ENCODE results near the gene MSRB2.
"Not testable (repeated sequence)": the region's sequence is repeated elsewhere in the genome, so short reads cannot be mapped to it uniquely, and the experiment has no call there.

The MSRB2 gene

DNA sequence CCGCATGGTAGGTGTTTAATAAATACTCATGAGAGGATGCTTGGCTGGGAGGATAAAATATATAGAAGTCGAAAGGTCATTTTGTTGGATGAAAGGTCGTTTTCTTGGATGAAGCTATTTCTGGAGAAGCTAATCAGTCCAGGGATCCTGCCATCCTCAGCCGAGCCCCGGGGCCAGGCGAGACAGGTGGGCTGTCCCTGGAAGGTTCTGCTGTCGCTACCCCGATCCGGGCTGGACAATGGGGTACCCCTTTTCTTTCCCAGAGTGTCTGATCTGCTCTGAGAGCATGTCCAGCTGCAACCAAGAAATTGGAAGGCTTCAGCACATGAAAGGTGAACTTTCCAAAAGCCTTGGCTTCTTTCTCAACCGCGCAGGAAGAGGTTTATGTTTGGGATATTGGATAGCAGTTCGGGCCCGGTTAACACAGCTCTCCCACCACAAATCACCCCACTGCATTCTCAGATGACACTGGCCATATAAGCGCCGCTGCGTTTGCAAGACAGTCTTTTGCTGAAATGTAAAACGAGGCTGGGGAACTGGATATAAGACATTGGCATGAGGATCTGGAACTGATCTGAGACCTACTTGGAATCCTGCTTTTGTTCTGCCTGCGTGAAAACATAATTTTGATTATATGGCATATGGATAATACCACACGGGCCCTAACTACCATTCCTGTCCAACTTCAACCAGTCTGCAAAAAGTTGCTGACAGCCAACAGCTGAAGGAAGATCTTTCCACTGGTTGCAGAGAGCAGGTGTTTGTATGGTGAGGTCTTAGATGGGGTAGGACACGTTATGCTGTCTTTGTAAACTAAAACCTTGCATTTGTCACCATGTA is 31.2 kb upstream of the MSRB2 start:
- Mint-ChIP-seq H3K27ac (no peak overlapping the region), H3K9me3 (no peaks in the 10 kb centered on the region), H3K4me1 (peaks cover 2% of the 10 kb centered on the region), H3K4me3 (no peak overlapping the region), H3K27me3 (no peaks in the 10 kb centered on the region), H3K36me3 (no peaks in the 10 kb centered on the region)
- ATAC-seq (ENCODE audit: low read depth) (no peak), DNase-seq (ENCODE audit: low spot score in 2 of 2) (no peak)

DNA sequence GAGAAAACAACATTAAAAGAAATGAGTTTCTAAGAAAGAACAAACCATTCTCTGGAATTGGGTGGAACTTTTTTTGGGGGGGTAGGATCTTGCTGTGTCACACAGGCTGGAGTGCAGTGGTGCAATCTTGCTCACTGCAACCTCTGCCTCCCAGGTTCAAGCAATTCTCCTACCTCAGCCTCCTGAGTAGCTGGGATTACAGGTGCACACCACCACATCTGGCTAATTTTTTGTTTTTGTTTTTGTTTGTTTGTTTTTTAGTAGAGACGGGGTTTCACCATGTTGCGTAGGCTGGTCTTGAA is 30.6 kb upstream of the MSRB2 start:
- H3K36me3 Mint-ChIP-seq; DNase-seq (ENCODE audit: low spot score in 2 of 2); H3K27ac Mint-ChIP-seq; H3K4me1 Mint-ChIP-seq; ATAC-seq (ENCODE audit: low read depth); H3K27me3 Mint-ChIP-seq; H3K4me3 Mint-ChIP-seq; H3K9me3 Mint-ChIP-seq: not testable (repeated sequence)

DNA sequence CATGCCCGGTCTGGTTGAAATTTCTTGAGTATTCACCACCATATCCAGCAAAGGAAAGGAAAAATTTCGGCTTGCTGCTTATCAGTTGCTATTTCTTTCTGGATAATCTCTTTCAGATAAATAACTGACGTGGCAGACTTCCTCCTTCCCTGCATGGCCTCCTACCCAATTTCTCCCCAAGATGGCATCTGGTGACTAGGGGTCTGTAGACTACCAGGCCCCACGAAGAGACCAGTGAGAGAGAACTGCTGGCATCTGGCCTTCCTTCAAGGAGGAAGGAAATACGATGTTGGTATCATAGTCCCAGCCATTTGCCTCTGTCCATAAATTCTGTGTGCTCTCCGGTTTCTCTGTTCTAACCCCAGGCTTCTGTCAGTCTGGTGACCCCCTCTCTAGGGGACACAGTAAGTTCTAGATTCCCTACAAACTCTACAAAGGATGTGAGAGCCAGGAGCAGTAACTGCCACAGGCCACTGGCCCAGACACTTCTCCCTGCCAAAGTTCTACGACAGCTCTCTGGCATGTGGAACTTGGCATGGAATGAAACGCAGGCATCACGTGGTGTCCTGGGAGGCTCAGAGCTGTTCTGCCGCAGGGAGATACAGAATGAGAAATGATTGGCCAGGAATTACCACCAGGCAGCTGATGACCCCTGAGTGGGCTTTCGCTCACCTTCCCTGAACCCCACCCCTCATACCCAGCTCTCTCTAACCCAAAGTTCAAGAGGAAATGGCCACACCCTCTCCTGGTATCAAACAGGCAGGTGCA is 30.0 kb upstream of the MSRB2 start:
- DNase-seq (ENCODE audit: low spot score in 2 of 2) (no peak), ATAC-seq (ENCODE audit: low read depth) (no peak)
- Mint-ChIP-seq H3K4me3 (no peak overlapping the region), H3K4me1 (peaks cover 2% of the 10 kb centered on the region), H3K36me3 (no peaks in the 10 kb centered on the region), H3K27ac (no peak overlapping the region), H3K27me3 (peaks cover 3% of the 10 kb centered on the region), H3K9me3 (no peaks in the 10 kb centered on the region)

- Mint-ChIP-seq H3K27ac (no peak overlapping the region), H3K9me3 (no peaks in the 10 kb centered on the region), H3K27me3 (peaks cover 3% of the 10 kb centered on the region), H3K36me3 (no peaks in the 10 kb centered on the region), H3K4me1 (peaks cover 4% of the 10 kb centered on the region), H3K4me3 (no peak overlapping the region)
- no peak for DNase-seq (ENCODE audit: low spot score in 2 of 2)
- ATAC-seq (ENCODE audit: low read depth): no peak
Measured at GRCh38 chr10:23067337-23067736, 28.0 kb upstream of the MSRB2 start.

GRCh38 chr10:23067939-23068775 is 27.2 kb upstream of the MSRB2 start:
- H3K4me3 Mint-ChIP-seq: no peak overlapping the region
- no peaks in the 10 kb centered on the region for H3K36me3 Mint-ChIP-seq
- no peaks in the 10 kb centered on the region for H3K9me3 Mint-ChIP-seq
- ATAC-seq (ENCODE audit: low read depth): peak; percentile 79
- H3K27me3 Mint-ChIP-seq: peaks cover 3% of the 10 kb centered on the region
- DNase-seq (ENCODE audit: low spot score in 2 of 2): peak; percentile 47 to 58
- H3K4me1 Mint-ChIP-seq: peaks cover 4% of the 10 kb centered on the region
- H3K27ac Mint-ChIP-seq: no peak overlapping the region

GRCh38 chr10:23069019-23069815 is 26.2 kb upstream of the MSRB2 start:
- Mint-ChIP-seq H3K4me1 (peaks cover 4% of the 10 kb centered on the region), H3K9me3 (no peaks in the 10 kb centered on the region), H3K4me3 (no peak overlapping the region), H3K27ac (no peak overlapping the region), H3K27me3 (peaks cover 3% of the 10 kb centered on the region), H3K36me3 (no peaks in the 10 kb centered on the region)
- ATAC-seq (ENCODE audit: low read depth) (no peak), DNase-seq (ENCODE audit: low spot score in 2 of 2) (no peak)

GRCh38 chr10:23070092-23070912 is 25.1 kb upstream of the MSRB2 start:
- peak; percentile 12 for ATAC-seq (ENCODE audit: low read depth)

DNA sequence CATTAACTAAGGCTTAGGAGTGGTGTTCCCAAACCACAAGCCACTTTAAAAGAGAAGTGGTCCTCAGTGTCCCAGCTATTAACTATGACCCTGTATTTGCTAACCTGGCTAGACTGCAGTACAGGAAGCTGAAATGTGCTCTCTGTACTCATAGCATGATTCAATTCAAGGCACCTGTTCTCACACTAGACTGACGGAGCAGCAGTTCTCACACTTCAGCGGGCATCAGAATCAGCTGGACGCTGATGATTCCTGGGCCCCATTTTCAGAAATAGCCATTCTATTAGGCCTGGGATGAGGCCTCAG is 24.5 kb upstream of the MSRB2 start:
- Mint-ChIP-seq H3K4me3 (no peak overlapping the region), H3K27me3 (peaks cover 5% of the 10 kb centered on the region), H3K27ac (no peak overlapping the region), H3K9me3 (no peaks in the 10 kb centered on the region), H3K4me1 (peaks cover 4% of the 10 kb centered on the region), H3K36me3 (no peaks in the 10 kb centered on the region)
- DNase-seq (ENCODE audit: low spot score in 2 of 2) (no peak), ATAC-seq (ENCODE audit: low read depth) (peak; percentile 29)

More at GRCh38 chr10:23070092-23070912, 25.1 kb upstream of the MSRB2 start:
- H3K4me1 Mint-ChIP-seq; H3K9me3 Mint-ChIP-seq; H3K27ac Mint-ChIP-seq; H3K4me3 Mint-ChIP-seq; H3K27me3 Mint-ChIP-seq; DNase-seq (ENCODE audit: low spot score in 2 of 2); H3K36me3 Mint-ChIP-seq: not testable (repeated sequence)

GRCh38 chr10:23072593-23072992 is 22.8 kb upstream of the MSRB2 start:
- not testable (repeated sequence) for H3K4me3 Mint-ChIP-seq; H3K36me3 Mint-ChIP-seq; ATAC-seq (ENCODE audit: low read depth)

GRCh38 chr10:23073527-23073926 is 21.9 kb upstream of the MSRB2 start:
- DNase-seq (ENCODE audit: low spot score in 2 of 2) (no peak), ATAC-seq (ENCODE audit: low read depth) (no peak)
- Mint-ChIP-seq H3K9me3 (no peaks in the 10 kb centered on the region), H3K36me3 (no peaks in the 10 kb centered on the region), H3K4me3 (no peak overlapping the region), H3K27me3 (peaks cover 11% of the 10 kb centered on the region), H3K27ac (no peak overlapping the region), H3K4me1 (peaks cover 2% of the 10 kb centered on the region)

More at GRCh38 chr10:23072593-23072992, 22.8 kb upstream of the MSRB2 start:
- not testable (repeated sequence) for H3K27ac Mint-ChIP-seq; DNase-seq (ENCODE audit: low spot score in 2 of 2); H3K4me1 Mint-ChIP-seq; H3K27me3 Mint-ChIP-seq; H3K9me3 Mint-ChIP-seq

DNA sequence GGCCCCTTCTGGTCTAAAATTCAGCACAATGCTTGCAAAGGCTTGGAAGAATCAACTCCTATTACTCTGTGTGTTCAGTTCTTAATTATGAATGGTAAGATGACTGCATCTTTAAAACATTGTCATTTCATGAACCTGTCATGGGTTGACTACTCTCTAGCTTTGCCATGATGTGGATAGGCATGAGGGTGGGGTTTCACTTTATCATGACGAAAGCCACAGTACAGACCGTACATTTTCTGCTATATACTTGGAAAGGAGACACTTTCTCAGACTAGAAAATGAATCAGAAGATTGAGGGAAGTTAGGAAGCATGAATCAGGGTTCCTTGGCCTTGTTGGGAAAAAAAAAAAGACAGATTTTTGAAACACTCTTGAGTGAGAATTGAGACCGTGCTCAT is 19.7 kb upstream of the MSRB2 start:
- ATAC-seq (ENCODE audit: low read depth) (no peak), DNase-seq (ENCODE audit: low spot score in 2 of 2) (no peak)
- Mint-ChIP-seq H3K27me3 (peaks cover 17% of the 10 kb centered on the region), H3K36me3 (no peaks in the 10 kb centered on the region), H3K27ac (no peak overlapping the region), H3K4me3 (no peak overlapping the region), H3K4me1 (peaks cover under 1% of the 10 kb centered on the region), H3K9me3 (no peaks in the 10 kb centered on the region)

- no peak overlapping the region for H3K4me3 Mint-ChIP-seq
- no peaks in the 10 kb centered on the region for H3K9me3 Mint-ChIP-seq
- no peak overlapping the region for H3K27ac Mint-ChIP-seq
- ATAC-seq (ENCODE audit: low read depth): no peak
- H3K36me3 Mint-ChIP-seq: no peaks in the 10 kb centered on the region
- DNase-seq (ENCODE audit: low spot score in 2 of 2): no peak
- no peaks in the 10 kb centered on the region for H3K4me1 Mint-ChIP-seq
- H3K27me3 Mint-ChIP-seq: peaks cover 20% of the 10 kb centered on the region
Measured at GRCh38 chr10:23078114-23078513, 17.3 kb upstream of the MSRB2 start.

GRCh38 chr10:23079700-23080099 is 15.7 kb upstream of the MSRB2 start:
- Mint-ChIP-seq H3K4me1 (no peaks in the 10 kb centered on the region), H3K27me3 (peaks cover 18% of the 10 kb centered on the region), H3K9me3 (peaks cover under 1% of the 10 kb centered on the region), H3K4me3 (no peak overlapping the region), H3K27ac (no peak overlapping the region), H3K36me3 (no peaks in the 10 kb centered on the region)
- DNase-seq (ENCODE audit: low spot score in 2 of 2) (no peak), ATAC-seq (ENCODE audit: low read depth) (no peak)
